GM19395 (cell line): Measurements from ENCODE around the gene NCCRP1.

Experiments used
- ATAC-seq: cut with Tn5 transposase; IDR thresholded peaks from one replicate; pipeline ENCODE4 v1.9.1; 2021; ENCODE audit warnings: mild to moderate bottlenecking, moderate library complexity; ENCODE audit not compliant: unreplicated experiment

Gene NCCRP1, protein sequence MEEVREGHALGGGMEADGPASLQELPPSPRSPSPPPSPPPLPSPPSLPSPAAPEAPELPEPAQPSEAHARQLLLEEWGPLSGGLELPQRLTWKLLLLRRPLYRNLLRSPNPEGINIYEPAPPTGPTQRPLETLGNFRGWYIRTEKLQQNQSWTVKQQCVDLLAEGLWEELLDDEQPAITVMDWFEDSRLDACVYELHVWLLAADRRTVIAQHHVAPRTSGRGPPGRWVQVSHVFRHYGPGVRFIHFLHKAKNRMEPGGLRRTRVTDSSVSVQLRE

DNA sequence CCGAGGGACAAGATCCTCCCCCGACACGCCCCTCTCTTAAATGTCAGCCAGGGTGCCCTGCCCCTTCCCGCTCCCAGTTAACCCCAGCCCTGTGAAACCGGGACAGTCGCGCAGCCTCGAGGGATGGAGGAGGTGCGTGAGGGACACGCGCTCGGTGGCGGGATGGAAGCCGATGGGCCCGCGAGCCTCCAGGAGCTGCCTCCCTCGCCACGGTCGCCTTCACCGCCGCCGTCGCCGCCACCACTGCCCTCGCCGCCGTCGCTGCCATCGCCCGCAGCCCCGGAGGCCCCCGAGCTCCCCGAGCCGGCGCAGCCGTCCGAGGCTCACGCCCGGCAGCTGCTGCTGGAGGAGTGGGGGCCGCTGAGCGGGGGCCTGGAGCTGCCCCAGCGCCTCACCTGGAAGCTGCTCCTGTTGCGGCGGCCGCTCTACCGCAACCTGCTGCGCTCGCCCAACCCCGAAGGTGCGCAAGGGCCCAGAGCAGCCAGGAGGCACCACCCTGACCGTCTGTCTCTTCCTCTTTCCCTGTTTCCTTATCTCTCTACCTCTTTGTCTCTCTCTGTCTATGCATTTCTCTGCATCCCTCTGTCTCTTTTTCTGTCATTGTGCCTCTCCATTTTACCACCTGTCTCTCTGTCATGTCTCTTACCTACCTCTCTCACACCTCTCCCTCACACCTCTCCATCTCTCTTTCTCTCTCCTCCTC is at the start of gene NCCRP1:
Gene NCCRP1 (plus strand): TSS at position 105 of the 703 bp plus-strand sequence. CDS start 19 bp downstream, at position 124.
- no peak for ATAC-seq

DNA sequence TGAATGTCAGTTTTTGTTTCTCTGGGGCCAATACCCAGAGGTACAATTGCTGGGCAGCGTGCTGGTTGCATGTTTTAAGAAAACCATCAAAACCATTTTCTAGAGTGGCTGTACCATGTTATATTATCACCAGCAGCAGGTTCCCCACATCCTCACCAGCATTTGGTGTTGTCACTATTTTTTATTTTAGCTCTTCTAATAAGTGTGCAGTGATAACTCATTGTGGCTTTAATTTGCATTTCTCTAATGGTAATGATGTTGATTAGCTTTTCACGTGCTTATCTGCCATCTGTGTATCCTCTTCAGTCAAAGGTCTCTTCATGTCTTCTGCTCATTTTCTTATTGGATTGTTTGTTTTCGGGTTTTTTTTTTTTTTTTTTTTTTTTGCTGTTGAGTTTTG is 49.3 kb upstream of the NCCRP1 start:
- ATAC-seq: no peak

DNA sequence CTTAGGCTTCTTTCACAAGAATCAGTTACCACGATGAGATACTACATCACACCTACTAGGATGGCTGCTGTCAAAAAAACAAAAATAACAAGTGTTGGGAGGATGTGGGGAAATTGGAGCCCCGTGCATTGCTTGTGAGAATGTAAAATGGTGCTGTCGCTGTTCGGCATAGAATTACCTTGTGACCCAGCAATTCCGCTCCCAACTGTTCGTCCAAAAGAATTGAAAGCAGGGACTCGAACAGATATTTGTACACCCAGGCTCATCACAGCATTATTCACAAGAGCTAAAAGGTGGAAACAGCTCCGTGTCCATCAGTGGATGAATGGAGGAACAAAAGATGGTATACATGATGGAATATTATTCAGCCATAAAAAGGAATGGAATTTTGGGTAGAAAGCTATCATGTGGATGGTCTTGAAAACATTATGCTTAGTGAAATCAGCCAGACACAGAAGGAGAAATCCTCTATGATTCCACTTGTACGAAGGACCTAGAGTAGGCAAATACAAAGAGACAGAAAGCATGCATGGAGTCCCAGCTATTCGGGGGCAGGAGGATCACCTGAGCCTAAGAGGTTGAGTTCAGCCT is 47.7 kb upstream of the NCCRP1 start:
- ATAC-seq: no peak

DNA sequence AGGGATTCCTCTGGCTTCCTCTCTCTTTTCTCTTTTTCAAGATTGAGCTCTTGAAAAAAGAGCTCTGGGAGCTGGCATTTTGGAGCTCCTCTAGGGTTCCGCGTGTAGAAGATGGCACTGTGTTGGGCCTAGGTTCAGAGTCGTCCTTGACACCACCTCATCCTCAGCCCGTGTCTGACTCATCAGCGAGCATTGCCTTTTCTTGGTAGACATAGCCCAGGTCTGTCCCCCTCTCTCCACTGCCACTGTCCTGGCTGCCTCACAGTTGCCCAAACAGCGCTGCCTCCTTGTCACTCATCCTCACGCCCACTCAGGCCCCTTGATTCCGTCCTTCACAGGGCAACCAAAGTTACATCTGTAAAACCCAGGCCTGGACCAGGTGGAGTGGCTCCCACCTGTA is 46.5 kb upstream of the NCCRP1 start:
- ATAC-seq: no peak

DNA sequence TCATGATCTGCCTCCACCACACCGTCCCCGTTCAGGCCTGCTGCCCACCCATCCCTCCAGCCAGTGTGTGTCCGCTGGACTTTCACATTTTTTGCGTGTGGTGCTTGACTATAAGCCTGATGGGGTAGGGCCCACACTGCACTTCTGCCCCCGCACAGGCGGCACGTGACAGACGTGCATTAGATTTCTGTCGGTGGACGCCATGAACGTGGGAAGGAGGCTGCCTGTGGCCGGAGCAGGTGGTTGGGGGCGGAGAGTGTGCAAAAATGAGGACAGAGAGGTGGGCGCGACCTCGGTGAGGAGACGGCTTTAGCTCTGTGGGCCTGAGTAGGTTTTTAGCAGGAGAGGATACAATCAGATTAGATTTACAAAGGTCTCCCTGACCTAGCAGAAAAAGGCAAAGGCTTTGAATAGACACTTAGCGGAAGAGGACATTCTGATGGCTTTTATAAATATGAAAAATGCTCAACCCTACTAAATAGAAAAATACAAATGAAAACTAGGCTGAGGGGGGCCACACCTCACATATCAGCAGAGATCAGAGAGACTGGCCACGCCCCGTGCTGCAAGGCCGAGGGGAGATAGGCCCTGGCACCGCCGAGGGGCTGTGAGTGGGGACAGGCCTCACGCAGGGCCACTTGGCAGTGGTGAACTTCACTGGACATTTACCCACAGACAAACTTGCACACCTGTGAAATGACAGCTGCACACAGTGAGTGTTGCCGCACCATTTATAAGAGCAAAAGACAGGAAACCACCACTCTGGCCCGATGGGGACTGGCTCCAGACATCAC is 45.8 kb upstream of the NCCRP1 start:
- no peak for ATAC-seq

DNA sequence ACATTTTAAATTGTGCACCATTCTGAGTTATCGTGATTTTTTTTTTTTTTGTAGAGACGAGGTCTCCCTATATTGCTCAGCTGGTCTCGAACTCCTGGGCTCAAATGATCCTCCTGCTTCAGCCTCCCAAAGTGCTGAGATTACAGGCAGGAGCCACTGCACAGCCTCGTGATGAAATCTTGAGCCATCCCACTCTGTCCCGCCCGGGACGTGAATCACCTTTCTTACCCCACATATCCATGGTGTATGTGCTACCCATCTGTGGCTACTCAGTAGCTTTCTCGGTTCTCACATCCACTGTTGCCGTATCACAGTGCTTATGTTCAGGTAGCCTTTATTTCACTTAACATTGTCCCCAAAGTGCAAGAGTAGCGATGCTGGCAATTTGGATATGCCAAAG is 44.7 kb upstream of the NCCRP1 start:
- no peak for ATAC-seq

DNA sequence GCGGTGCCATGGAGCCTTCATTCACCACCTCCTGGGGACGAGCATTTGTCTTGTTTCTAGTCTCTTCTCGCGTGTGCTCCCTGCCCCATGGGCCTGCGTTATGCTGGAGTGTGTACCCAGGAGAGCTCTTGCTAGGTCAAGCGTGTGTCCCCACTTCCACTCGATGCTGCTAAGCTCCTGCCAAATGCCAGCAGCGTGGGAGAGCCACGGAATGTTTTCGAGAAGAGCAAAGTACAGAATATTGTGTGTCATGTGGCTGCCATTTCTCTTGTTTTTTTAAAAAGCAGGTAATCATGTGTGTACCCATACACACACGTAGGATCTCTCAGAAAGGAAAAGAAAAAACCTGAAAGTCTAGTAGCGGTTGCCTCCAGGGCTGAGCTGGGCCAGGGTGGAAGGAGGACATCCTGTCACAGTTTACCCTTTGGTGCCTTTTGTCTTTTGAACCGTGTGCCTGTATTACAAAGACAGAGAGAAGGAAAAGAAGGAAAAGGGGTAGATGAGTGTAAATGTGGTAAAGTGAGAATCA is 42.6 kb upstream of the NCCRP1 start:
- no peak for ATAC-seq

DNA sequence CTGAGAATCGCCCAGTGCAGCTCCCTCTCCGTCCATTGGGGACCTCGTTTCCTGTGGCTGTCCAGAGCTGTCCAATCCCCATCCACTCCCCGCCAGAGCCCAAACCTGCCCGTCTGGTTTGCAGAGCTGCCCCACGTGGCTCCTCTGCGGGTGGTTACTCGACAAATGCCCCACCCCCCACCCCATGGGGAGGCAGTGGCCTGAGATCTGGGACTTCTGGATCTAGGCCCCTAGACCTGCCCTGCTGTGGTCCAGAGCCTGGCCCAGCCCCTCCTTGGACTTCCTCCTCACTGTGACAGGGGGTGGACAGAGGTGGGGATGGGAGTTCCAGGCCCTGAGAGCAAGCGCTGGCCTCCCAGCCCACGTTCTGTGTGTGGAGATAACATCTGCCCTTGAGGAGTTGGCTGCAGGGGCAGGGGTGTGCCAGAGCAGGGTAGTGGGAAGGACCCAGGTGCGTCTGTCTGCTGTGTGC is 42.1 kb upstream of the NCCRP1 start:
- no peak for ATAC-seq

DNA sequence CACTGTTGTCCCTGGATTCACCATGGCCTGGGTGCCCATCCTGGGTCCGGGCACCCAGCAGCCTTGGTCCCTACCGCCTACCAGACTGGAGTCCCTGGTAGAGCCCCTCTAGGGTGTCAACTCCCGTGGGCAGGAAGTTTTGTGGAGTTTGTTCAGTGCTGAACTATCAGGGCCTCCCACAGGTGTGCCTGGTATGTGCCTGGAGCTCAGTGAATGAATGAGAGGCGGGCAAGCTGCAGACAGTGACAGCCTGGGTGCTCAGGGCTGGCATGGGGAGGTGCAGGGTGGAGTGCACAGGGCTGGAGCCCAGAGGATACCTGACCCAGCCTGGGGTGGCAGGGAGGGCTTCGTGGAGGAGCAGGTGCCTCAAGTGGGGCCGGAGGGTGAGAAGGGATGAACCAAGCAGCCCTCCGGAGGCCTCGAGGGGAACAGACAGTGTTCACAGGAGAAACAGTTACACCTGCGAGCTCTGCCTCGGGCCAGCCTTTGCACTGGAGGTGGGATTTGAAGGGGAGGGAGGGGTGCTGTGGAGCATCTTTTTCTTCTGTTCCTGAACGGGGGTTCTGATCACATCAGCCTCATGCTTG is 41.6 kb upstream of the NCCRP1 start:
- ATAC-seq: no peak

DNA sequence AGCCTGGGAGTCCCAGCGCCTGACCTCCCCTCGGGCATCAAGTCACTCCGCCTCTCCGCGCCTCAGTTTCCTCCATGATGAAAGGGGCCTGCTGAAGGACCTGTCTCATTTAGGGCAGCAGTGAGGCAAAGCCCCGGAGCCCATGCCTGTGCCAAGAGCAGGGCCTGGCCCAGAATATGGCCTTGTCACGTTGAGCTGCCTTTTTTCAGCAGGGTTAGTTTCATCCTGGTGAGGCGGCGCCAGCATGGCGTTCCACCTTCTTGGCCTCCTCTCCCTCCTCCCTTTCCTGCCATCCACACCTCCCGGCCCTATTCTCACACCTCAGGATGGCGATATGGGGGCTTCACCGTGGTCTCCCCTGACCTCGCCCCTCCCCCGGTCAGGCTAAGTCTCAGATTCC is 41.0 kb upstream of the NCCRP1 start:
- no peak for ATAC-seq

DNA sequence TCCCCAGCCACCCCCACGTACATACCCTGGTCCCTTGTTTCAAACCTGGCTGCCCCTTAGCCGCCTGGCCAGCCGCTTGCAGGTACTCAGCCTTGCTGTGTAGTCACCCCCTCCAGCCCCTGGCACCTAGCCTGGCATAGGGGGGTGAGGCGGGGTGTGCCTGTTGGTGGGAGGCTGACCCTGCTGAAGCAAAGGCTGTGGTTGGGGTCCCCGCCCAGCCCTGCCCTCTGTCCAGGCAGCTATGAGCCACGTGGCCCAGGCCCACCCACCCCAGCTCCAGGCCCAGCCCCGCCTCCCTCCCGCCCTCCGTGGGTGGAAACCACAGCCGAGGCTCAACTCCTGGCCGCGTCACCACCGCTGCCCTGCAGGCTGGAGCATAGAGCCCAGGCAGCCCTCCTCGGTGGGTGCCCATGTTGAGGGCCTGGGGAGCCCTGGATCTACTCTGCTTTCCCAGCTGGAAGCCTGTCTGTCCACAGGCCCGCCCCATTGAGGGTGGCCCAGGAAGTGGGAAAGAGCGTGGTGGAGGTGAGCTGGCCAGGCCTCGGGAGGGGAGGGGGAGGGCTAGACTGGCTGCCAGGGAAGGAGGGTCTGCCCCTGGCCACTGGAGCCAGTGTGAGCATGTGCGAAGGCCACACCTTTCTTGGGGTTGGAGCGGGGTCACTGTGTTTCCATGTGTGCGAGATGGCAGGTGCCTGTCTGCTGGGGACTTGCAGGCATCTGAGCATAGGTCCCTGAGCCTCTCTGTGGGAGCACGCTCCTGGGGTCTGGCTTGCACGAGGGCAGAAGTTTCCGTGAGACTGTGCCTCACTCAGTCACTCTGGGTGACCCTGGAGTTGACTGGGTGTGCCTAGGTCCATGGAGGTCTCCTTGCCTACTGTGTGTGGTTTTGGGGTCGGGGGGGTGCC is 40.2 kb upstream of the NCCRP1 start:
- no peak for ATAC-seq

DNA sequence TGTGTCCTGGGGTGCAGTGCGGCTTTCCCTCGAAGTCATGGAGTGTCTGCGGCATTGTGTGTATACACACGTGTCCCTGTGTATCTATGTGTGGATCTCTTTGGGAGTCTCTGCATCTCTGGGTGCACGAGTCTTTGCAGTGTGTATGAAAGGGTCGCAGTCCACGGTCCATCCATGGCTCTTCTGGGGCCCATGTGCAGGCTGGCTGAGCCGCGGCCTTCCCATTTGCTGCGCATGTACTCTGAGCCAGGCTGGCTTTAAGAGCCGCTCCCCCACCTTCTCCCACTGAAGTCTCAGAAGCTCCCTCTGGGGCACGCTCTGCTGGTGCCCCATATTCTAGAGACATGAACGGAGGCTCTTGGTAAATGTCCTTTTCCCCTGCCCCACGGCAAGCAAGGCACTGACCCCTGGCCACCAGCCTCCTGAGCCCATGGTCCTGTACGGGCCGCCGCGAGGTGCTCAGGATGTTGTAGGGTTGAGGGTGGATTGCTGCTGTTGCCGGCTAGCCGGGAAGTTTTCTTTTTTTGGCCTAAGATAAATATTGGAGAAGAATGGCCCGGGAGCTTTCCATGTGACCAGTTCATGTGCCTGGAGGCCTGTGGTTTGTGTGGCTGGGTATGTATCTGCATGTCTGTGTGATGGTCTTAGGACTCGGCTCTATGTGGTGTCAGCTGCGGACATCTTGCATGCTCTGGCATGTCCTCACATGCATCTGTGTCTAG is 39.3 kb upstream of the NCCRP1 start:
- no peak for ATAC-seq

DNA sequence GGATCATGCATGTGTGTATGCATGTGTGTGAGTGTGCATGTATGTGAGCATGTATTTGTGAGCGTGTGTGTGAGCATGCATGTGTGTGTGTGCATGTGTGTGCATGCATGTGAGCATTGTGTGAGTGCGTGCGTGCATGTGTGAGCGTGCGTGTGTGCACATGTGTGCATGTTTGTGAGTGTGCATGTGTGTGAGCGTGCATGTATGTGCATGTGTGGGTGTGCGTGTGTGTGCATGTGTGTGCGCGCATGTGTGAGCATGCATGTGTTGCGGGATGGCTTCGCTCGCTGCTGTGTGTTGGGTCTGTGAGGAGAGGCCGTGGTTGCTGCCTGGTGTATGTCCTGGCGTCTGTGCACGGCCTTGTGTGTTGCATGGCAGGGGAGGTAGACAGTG is 38.8 kb upstream of the NCCRP1 start:
- ATAC-seq: no peak

DNA sequence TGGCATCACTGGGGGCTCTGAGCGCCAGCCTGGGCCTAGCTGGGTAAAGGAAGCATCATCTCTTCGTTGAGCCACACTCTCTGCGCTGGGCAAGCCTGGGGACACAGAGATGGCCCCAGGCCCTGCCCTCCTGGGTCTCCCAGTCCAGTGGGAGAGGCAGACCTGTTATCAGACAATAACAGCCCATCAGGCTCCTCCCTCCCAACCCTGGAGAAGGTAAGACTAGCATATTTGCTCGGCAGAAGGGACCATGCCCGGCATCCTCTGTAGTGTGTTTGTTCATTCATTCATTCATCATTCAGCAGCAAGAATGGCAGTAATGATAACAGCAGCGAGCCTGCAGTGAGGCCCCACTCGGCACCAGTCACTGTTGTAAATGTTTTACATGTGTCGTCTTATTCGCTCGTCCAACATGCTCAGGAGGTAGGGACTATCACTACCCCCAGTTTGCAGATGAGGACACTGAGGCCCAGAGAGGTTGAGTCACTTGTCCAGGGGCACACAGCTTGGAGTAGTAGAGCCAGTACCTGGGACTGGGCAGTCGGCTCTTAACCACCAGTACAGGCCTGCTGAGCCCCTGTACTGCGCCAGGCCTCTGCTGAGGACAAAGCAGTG is 38.0 kb upstream of the NCCRP1 start:
- no peak for ATAC-seq

DNA sequence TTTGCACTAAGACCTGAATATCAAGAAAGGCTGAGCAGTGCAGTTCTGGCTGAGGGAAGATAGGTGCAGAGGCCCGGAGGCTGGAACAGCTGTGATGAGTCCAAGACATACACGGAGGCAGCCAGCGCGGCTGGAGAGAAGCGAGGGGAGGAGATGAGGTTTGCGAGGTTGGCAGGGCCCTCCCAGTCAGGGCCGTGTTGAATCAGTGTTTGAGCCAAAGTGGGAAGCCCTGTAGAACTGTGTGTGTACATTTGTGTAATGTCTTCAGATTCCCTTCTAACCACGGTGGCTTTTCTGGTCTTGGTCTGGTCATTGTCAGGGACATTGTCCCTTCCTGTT is 36.3 kb upstream of the NCCRP1 start:
- no peak for ATAC-seq

DNA sequence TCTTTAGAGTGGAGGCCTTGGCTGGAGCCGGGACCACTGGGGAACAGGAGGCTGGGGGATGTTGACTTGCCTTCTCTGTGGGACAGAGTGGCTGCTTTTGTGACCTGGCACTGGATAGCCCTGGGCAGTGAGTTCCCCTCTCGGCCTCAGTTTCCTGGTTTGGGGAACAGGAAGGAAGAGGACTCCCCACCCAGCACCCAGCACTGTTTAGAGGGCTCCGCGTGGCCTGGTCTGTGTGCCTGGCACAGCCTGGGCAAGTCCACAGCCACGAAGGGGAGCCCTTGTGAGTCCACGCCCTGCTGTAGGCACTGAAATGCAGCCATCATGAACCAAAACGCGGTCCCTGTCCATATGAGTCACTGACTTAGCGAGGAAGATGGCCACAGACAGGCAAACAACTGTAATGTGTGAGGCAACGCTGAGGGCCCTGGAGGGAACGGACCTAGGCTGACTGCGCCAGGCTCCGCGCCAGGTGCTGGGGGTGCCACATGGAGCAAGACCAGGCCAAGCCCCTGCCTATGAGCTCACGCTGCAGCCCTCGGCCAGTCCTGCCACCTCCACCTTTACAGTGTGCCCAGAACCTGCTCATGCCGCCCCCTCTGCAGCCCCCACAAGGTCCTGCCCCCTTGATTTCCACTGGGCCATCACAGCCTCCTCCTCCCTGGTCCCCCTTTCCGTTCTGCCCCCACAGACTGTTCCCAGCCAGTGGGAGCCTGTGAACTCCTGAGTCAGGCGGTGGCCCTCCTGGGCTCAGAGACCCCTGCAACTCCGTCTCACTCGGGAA is 35.7 kb upstream of the NCCRP1 start:
- no peak for ATAC-seq

DNA sequence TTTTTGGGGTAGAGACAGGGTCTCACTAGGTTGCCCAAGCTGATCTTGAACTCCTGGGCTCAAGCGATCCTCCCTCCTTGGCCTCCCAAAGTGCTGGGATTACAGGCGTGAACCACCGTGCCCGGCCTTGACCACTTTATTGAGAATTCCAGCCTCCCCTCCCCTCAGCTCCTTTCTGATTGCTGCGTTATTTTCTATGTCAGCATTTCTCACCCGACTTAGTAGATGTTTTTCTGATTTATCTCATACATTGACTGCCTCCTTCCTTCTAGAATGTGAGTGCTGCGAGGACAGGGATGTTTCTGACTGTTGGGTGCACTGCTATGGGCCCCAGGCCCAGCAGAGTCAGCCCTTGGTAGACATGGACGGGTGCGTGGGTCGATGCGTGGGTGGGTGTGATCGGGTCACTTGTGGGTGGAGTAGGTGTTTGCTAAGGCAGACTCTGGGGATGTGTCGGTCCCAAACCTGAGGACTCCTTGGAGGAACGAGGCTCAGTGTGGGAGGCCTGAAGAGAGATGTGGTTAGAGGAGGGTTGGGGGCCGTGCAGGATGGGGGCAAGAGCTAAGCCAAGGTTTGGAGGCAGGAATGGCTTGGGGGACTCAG is 34.2 kb upstream of the NCCRP1 start:
- ATAC-seq: no peak

DNA sequence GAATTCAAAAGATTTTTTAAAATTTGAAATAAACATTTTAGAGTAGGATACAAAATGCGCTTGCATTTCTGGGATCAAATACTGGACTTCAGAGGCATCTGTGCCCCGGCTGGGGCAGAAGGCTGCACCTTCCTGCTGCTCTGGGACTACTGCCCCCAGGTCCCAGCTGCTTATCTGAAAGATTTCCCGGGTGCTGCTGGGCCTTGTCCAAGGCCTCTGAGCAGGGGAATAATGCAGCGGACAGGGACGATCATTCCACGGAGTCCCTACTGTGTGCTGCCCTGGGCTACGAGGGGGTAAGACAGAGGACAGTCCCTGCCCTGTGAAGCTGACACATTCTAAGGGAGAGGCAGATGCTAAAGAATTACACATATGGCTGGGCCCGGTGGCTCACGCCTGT is 33.1 kb upstream of the NCCRP1 start:
- no peak for ATAC-seq
